GM10248 (cell line): ENCODE results near the gene DDX50.

Source experiments
- CTCF ChIA-PET: fragments of 300-600 bp; sonication (Branson Sonifier 250); formaldehyde crosslinking; extraction: SDS; loops from one replicate; lab custom pipeline; 2021; ENCODE audit warnings: antibody characterized with exemption; lab: Yijun Ruan, JAX
- POLR2A ChIA-PET: fragments of 350-650 bp; sonication (Branson Sonifier 250); formaldehyde crosslinking; extraction: SDS; loops from one replicate; lab custom pipeline; 2020; ENCODE audit warnings: antibody characterized with exemption; lab: Yijun Ruan, JAX
- DNase-seq: peaks from one replicate; pipeline ENCODE4 v3.0.0; 2012; ENCODE audit errors: extremely low spot score
- TF ChIP-seq, protein P1 (sequence below): IDR thresholded peaks from 2 replicates; pipeline ENCODE4 v1.5.1; 2012; ENCODE audit warnings: mild to moderate bottlenecking, low read depth; ENCODE audit errors: extremely low read depth, missing control alignments, control extremely low read depth

The DDX50 gene

DNA sequence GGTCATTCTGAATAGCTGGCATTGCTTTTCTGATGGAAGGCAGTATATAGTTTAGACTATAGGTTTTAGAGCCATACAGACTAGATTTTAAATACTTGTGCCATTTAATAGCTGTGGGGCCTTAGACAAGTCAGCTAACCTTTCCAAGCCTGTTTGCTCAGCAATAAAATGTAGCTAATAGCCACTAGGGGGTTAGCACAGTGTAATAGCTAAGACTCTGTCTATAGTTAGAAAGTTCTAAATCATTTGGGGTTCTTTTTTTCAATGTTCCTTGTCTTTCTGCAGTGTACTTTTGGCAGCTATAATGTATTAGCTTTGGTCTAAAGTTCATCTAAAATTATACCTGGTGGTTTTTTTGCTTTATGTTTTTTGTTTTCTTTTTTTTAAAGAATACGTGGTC, 80.0 kb downstream of the DDX50 start:
- no peak for DNase-seq
- TF ChIP-seq, protein P1, sequence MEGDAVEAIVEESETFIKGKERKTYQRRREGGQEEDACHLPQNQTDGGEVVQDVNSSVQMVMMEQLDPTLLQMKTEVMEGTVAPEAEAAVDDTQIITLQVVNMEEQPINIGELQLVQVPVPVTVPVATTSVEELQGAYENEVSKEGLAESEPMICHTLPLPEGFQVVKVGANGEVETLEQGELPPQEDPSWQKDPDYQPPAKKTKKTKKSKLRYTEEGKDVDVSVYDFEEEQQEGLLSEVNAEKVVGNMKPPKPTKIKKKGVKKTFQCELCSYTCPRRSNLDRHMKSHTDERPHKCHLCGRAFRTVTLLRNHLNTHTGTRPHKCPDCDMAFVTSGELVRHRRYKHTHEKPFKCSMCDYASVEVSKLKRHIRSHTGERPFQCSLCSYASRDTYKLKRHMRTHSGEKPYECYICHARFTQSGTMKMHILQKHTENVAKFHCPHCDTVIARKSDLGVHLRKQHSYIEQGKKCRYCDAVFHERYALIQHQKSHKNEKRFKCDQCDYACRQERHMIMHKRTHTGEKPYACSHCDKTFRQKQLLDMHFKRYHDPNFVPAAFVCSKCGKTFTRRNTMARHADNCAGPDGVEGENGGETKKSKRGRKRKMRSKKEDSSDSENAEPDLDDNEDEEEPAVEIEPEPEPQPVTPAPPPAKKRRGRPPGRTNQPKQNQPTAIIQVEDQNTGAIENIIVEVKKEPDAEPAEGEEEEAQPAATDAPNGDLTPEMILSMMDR: peak; percentile 13
- CTCF ChIA-PET: interaction anchor here (0.9 to 8.3 kb wide), 8 partner anchors 11 to 412 kb away, joined by 3 to 41 read pairs (median 3); no protein-coding TSS in a partner anchor
- POLR2A ChIA-PET: no interaction called here

DNA sequence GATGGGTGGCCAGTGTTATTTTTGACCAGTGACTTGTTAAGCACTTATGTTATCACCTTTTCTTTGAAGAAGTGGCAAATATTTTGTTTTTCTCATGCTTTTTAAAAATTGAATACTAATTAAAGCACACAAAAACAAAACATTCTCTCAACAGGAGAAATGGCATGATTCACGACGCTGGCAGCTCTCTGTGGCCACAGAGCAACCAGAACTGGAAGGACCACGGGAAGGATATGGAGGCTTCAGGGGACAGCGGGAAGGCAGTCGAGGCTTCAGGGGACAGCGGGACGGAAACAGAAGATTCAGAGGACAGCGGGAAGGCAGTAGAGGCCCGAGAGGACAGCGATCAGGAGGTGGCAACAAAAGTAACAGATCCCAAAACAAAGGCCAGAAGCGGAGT, 81.3 kb downstream of the DDX50 start:
- CTCF ChIA-PET: interaction anchor here (2.2 to 8.3 kb wide), 2 partner anchors 12 to 27 kb away, joined by 7 to 41 read pairs; partner anchors contain the start of gene DDX21
- POLR2A ChIA-PET: no interaction called here
- TF ChIP-seq, protein P1: no peak
- DNase-seq: no peak

DNA sequence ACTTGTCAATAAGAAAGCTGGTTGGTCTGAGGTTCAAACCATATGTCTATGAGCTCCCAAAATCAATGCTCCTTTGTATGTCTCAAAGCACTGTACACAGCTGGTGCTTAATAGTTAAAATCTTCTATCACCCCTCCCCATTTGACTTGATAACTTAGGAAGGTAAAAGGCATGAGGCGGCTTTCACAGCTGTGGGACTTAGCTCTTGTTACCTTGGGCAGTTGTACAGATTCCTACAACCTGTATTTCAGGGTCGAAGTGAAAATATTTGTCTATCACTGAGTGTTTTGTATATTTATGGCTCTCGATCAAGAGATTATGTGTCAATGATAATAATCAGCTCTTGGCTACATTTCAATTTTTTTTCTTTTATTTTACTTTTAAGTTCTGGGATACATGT, 86.5 kb downstream of the DDX50 start:
- ChIA-PET CTCF (interaction anchor here (0.9 to 2.9 kb wide), 6 partner anchors 9 to 235 kb away, joined by 3 to 14 read pairs (median 4); no protein-coding TSS in a partner anchor), POLR2A (interaction anchor here (0.6 to 1.2 kb wide), 4 partner anchors 20 to 321 kb away, joined by 4 to 8 read pairs (median 6); no protein-coding TSS in a partner anchor)
- no peak for DNase-seq
- TF ChIP-seq, protein P1: no peak

DNA sequence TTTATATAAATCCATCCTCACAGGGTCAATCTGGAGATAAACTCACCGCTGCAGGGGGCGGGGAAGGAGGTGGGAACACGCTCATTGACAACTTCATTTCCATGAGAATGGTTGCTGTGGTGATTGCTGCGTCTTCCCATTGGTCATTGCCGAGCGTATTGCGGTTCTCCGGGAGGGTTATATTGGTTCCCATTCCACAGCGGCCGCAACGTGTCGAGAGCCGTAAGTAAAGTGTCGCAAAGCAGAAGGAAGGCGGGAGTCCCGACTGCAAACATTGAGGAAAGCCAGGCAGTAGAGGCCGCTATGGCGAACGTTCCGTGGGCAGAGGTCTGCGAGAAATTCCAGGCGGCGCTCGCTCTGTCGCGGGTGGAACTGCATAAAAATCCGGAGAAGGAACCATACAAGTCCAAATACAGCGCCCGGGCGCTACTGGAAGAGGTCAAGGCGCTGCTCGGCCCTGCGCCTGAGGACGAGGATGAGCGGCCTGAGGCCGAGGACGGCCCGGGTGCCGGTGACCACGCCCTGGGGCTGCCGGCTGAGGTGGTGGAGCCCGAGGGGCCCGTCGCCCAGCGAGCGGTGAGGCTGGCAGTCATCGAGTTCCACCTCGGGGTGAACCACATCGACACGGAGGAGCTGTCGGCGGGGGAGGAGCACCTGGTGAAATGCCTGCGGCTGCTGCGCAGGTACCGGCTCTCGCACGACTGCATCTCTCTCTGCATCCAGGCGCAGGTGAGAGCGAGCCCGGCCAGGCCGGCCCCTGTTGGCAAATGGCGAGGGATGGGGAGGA, 87.6 kb downstream of the DDX50 start, which contains the start of gene KIFBP:
KIFBP (plus strand) TSS at position 274 of the 787 bp plus-strand sequence; CDS start at position 304, 30 bp downstream.
- CTCF ChIA-PET: interaction anchor here (0.6 to 2.9 kb wide), 5 partner anchors 16 to 154 kb away, joined by 3 to 14 read pairs (median 3); no protein-coding TSS in a partner anchor
- TF ChIP-seq, protein P1: peak; percentile 49
- peak; percentile 95 for DNase-seq
- POLR2A ChIA-PET: interaction anchor here (1.1 to 1.2 kb wide), 2 partner anchors 26 to 108 kb away, joined by 3 to 8 read pairs; no protein-coding TSS in a partner anchor

DNA sequence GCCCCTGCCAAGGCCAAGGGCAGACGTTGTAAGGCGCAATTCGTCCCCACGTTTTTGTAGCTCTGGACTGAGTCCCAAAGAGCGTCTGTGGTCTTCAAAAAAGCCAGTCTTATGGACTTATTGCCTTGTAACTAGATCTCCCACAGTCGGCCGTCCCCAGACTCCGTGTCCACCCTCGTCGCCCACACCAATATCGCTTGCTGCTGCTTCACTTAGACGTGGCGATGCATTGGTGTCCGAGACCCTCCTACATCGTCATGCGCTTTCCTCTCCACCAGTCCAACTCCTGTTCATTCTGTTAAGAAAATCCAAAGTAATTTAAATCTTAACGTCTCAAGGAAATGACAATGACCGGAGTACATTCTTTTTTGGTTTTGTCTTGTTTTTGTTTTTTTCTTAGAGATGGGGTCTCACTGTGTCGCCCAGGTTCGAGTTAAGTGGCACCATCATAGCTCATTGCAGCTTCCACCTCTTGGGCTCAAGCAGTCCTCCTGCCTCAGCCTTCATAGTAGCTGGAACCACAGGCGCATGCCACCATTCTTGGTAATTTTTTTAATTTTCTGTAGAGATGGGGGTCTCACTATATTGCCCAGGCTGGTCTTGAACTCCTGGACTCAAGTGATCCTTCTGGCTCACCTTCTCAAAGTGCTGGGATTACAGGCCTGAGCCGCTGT, 88.3 kb downstream of the DDX50 start:
- CTCF ChIA-PET: interaction anchor here (0.6 to 2.9 kb wide), 4 partner anchors 15 to 153 kb away, joined by 3 to 14 read pairs (median 3); no protein-coding TSS in a partner anchor
- POLR2A ChIA-PET: interaction anchor here (1.1 kb wide), 1 partner anchor 25 kb away, joined by 3 read pairs; no protein-coding TSS in a partner anchor
- TF ChIP-seq, protein P1: no peak
- no peak for DNase-seq
